ENCODE results near the gene DHFR.

The DHFR gene

DNA sequence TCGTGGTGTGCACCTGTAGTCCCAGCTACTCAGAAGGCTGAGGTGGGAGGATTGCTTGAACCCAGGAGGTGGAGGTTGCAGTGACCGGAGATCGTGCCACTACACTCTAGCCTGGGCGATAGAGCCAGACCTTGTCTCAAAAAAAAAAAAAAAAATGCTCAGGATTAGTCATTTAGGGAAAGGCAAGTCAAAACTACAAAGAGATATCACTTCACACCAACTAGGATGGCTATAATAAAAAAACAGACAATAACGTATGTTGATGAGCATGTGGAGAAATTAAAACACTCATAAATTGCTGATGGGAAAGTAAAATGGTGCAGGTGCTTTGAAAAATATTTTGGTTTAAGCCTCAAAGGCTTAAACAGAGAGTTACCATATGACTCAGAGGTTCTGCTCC, 78.4 kb downstream of the DHFR start:
- TF ChIP-seq, protein P1, sequence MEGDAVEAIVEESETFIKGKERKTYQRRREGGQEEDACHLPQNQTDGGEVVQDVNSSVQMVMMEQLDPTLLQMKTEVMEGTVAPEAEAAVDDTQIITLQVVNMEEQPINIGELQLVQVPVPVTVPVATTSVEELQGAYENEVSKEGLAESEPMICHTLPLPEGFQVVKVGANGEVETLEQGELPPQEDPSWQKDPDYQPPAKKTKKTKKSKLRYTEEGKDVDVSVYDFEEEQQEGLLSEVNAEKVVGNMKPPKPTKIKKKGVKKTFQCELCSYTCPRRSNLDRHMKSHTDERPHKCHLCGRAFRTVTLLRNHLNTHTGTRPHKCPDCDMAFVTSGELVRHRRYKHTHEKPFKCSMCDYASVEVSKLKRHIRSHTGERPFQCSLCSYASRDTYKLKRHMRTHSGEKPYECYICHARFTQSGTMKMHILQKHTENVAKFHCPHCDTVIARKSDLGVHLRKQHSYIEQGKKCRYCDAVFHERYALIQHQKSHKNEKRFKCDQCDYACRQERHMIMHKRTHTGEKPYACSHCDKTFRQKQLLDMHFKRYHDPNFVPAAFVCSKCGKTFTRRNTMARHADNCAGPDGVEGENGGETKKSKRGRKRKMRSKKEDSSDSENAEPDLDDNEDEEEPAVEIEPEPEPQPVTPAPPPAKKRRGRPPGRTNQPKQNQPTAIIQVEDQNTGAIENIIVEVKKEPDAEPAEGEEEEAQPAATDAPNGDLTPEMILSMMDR (IDR thresholded peaks at IDR 0.05; ENCODE audit: low read depth, low read length) = no peak
- no peak for DNase-seq (ENCODE audit: low read depth in 2 of 2)
- no peak overlapping the region for H3K4me3 ChIP-seq (replicated peaks in 1 of 2; ENCODE audit: low read depth in 2 of 2, low read length in 2 of 2)
